Lung (tissue), 12 donors: Measurements from ENCODE around the gene CD59. TPM values are rescaled to one million over a fixed set of nuclear protein-coding genes. Genes with fewer than 3 reads are reported as not detected.

Experiments
- ATAC-seq: fragments of 200-7000 bp; cut with Tn5 transposase; one replicate; pipeline ENCODE4 v1.9.1; 2020; ENCODE audit warnings: moderate number of reproducible peaks; ENCODE audit not compliant: insufficient read depth, low FRiP score
- DNase-seq, 3 donors: peaks; one replicate each; pipeline ENCODE4 v3.0.0-alpha.2; 2013 to 2017
- H3K27ac ChIP-seq, 2 donors: one replicate each; pipeline ENCODE4 v1.5.1; 2013; ENCODE audit warnings: mild to moderate bottlenecking in 2 of 2, moderate library complexity in 2 of 2, control low read depth in 1 of 2, inconsistent platforms in 1 of 2, low read depth in 1 of 2, low read length in 1 of 2
- H3K27me3 ChIP-seq, 3 donors: one replicate each; pipeline ENCODE4 v1.5.1; 2013; ENCODE audit warnings: low read length in 2 of 3; ENCODE audit not compliant: control insufficient read depth in 3 of 3, insufficient read depth in 3 of 3
- H3K36me3 ChIP-seq, 4 donors: one replicate each; pipeline ENCODE4 v1.5.1; 2013; ENCODE audit warnings: low read length in 4 of 4, mild to moderate bottlenecking in 1 of 4, moderate library complexity in 1 of 4; ENCODE audit not compliant: control insufficient read depth in 4 of 4, insufficient read depth in 4 of 4
- H3K4me1 ChIP-seq, 5 donors: one replicate each; pipeline ENCODE4 v1.5.1; 2013; ENCODE audit warnings: low read length in 5 of 5, mild to moderate bottlenecking in 2 of 5, moderate library complexity in 1 of 5; ENCODE audit not compliant: control insufficient read depth in 5 of 5, insufficient read depth in 5 of 5
- H3K4me3 ChIP-seq: one replicate; pipeline ENCODE4 v1.5.1; 2013; ENCODE audit warnings: mild to moderate bottlenecking, control low read depth, moderate library complexity
- H3K9ac ChIP-seq, 2 donors: one replicate each; pipeline ENCODE4 v1.5.1; 2013; ENCODE audit warnings: low read length in 2 of 2, control low read depth in 1 of 2; ENCODE audit not compliant: insufficient read depth in 1 of 2
- H3K9me3 ChIP-seq, 4 donors: one replicate each; pipeline ENCODE4 v1.5.1; 2013; ENCODE audit warnings: low read length in 3 of 4, mild to moderate bottlenecking in 1 of 4, moderate library complexity in 1 of 4; ENCODE audit not compliant: control insufficient read depth in 4 of 4, insufficient read depth in 3 of 4
- CTCF ChIP-seq: IDR thresholded peaks from 2 replicates; pipeline ENCODE4 v1.5.1; 2012; ENCODE audit warnings: mild to moderate bottlenecking; ENCODE audit errors: control extremely low read depth, extremely low read depth
- WGBS, 2 donors: extraction: QIAGEN DNeasy Blood & Tissue Kit; methylation state at CpG; one replicate each; pipeline ENCODE4 v1.1.7; 2013; 5-methylcytosine and 5-hydroxymethylcytosine counted together
- polyA plus RNA-seq, 2 donors: library from polyadenylated mRNA; stranded (reverse); fragments of 200-250 nt; gene quantifications; one replicate each; pipeline ENCODE4 v1.2.1, GENCODE V29; 2013
- total RNA-seq, 2 donors: library from RNA; depleted of rRNA in 1 of 2; stranded (reverse); fragments of >200 nt in 1 of 2; gene quantifications; one replicate each; pipeline ENCODE4 v1.2.1, GENCODE V29; 2014 to 2021
- donor health status: control.
- donor health status: control.
- donor health status: Bipolar disorder and iron deficiency.
- donor health status: healthy.
- donor health status: DM: yes; HTN: yes; CAD: no.

The CD59 gene
- total and polyA plus RNA-seq, 4 donors, result 215 to 833 (median 539) TPM

- 89 to 92% methylated on average over 18 of the region's 18 CpGs for WGBS, 2 donors
- no peak for DNase-seq
- no peak for TF ChIP-seq CTCF
These were observed 68.3 kb downstream of the CD59 start for GRCh38 chr11:33667819-33668467.

GRCh38 chr11:33665350-33666106, 70.7 kb downstream of the CD59 start:
- Histone ChIP-seq H3K4me3 (no peak overlapping the region), H3K27me3 (no peaks in the 10 kb centered on the region), H3K9me3 (no peaks in the 10 kb centered on the region), H3K36me3 (no peaks in the 10 kb centered on the region), H3K27ac (no peak overlapping the region), H3K4me1 (no peaks in the 10 kb centered on the region), H3K9ac (no peak overlapping the region)
- no peak for TF ChIP-seq CTCF
- DNase-seq (no peak), ATAC-seq (no peak)
- WGBS, 2 donors, result 79 to 86% methylated on average over 6 of the region's 6 CpGs

More at GRCh38 chr11:33667819-33668467, 68.3 kb downstream of the CD59 start:
- ATAC-seq, result no peak
- H3K36me3 ChIP-seq, result no peaks in the 10 kb centered on the region
- H3K27me3 ChIP-seq, result no peaks in the 10 kb centered on the region
- H3K9ac ChIP-seq, result no peak overlapping the region
- H3K4me1 ChIP-seq, result no peaks in the 10 kb centered on the region
- H3K27ac ChIP-seq, result no peak overlapping the region
- no peak overlapping the region for H3K4me3 ChIP-seq
- no peaks in the 10 kb centered on the region for H3K9me3 ChIP-seq

GRCh38 chr11:33664827-33665226, 71.4 kb downstream of the CD59 start:
- ATAC-seq (no peak), DNase-seq (no peak)
- Histone ChIP-seq H3K27ac (no peak overlapping the region), H3K27me3 (no peaks in the 10 kb centered on the region), H3K9ac (no peak overlapping the region), H3K4me1 (no peaks in the 10 kb centered on the region), H3K36me3 (no peaks in the 10 kb centered on the region), H3K9me3 (no peaks in the 10 kb centered on the region), H3K4me3 (no peak overlapping the region)
- 85 to 89% methylated on average over 4 of the region's 4 CpGs for WGBS, 2 donors
- no peak for TF ChIP-seq CTCF
